GM18951 (cell line): ENCODE results near the gene STOX2.

Experiments
- POLR2A ChIP-seq: IDR thresholded peaks from 4 replicates; pipeline ENCODE4 v1.6.1; 2011; ENCODE audit warnings: mild to moderate bottlenecking; ENCODE audit not compliant: insufficient read length, insufficient read depth; ENCODE audit errors: extremely low read depth
- in situ Hi-C: fragments of 300-500 bp; cut with MboI; formaldehyde crosslinking; loops from one replicate; pipeline ENCODE4 v1.12.0; 2022; ENCODE audit warnings: low sequenced_read_pairs, mixed read lengths, inconsistent platforms; ENCODE audit not compliant: unreplicated experiment

Gene STOX2, protein sequence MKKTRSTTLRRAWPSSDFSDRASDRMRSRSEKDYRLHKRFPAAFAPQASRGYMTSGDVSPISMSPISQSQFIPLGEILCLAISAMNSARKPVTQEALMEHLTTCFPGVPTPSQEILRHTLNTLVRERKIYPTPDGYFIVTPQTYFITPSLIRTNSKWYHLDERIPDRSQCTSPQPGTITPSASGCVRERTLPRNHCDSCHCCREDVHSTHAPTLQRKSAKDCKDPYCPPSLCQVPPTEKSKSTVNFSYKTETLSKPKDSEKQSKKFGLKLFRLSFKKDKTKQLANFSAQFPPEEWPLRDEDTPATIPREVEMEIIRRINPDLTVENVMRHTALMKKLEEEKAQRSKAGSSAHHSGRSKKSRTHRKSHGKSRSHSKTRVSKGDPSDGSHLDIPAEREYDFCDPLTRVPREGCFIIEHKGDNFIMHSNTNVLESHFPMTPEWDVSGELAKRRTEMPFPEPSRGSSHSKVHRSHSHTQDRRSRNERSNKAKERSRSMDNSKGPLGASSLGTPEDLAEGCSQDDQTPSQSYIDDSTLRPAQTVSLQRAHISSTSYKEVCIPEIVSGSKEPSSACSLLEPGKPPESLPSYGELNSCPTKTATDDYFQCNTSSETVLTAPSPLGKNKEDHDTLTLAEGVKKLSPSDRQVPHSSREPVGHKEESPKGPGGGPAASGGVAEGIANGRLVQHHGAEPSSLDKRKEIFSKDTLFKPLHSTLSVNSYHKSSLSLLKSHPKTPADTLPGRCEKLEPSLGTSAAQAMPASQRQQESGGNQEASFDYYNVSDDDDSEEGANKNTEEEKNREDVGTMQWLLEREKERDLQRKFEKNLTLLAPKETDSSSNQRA (N-terminal part only)

GRCh38 chr4:183905081-183905592 is at the start of gene STOX2:
Gene STOX2, plus strand, starts transcription at chr4:183905307. Its CDS starts 1,484 bp downstream, at chr4:183906791.
- no peak for TF ChIP-seq POLR2A
- in situ Hi-C loops = no loop called here

GRCh38 chr4:183855323-183856190 is 49.5 kb upstream of the STOX2 start:
- no peak for TF ChIP-seq POLR2A
- in situ Hi-C loops = no loop called here

- TF ChIP-seq POLR2A = no peak
- in situ Hi-C loops = no loop called here
These were observed 48.1 kb upstream of the STOX2 start for GRCh38 chr4:183857040-183857439.

DNA sequence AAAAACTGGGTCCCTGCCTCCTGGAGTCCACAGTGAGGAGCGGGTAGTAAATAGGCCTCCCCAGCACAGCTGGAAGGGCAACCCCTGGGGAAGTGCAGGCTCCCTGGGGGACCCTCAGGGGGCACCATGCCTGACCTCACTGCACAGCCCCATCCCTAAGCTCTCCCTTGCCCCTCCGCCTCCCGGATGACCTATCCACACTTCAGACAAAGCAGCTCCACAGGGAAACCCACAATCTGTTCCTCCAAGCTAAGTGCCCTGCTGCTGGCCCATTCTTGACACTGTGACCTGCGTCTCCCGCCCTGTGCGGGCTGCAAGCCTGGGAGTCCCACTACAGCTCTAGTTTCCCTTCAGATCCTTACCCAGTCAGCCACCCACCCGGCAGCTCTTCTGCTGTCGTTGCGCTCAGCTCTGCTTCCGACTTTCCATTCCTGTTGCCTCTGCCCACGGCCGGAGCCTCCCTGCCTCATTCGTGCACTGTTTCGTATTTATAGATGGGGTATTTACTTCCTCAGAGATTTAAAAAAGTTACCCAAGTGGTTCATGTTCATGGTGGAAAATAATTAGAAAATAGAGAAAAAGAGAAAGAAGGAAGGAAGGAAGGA is 47.0 kb upstream of the STOX2 start:
- in situ Hi-C loops = no loop called here
- no peak for TF ChIP-seq POLR2A

DNA sequence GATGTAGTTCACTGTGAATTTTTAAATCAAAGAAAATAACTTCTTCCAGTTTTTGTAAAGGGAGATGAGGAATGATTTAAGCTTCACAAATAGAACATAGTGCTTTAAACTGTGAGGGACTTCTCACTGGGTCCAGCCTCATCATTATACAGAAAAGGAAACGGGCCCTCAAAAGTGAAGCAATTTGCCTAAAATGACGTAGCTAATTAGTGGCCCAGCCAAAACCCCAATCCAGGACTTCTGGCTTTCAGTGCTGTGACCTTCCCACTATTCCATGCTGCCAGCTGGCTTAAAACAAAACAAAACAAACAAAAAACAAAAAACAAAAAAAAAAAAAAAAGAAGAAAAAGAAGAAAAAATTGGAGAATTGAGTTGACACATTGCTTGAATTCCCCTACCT is 45.0 kb upstream of the STOX2 start:
- in situ Hi-C loops = no loop called here
- no peak for TF ChIP-seq POLR2A

GRCh38 chr4:183860731-183861130 is 44.4 kb upstream of the STOX2 start:
- in situ Hi-C loops = no loop called here
- no peak for TF ChIP-seq POLR2A

DNA sequence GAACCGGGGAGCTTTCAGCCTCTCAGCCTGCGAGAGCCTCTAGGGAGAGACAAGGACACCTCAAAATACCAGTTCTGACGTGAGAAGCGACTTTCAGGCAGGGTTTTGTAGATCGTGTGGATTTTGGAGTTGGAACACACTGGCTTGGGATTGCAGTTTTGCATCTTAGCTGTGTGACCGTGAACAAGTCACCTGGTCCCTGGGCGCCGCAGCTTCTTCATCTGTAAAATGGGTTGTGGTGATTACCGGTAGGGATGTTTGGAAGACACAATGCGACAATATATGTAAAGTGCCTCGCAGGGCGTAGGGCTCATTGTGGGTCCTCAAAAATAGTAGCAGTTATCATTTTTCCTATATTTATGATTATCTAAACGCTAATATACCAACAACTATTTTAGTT is 43.7 kb upstream of the STOX2 start:
- in situ Hi-C loops = no loop called here
- no peak for TF ChIP-seq POLR2A

DNA sequence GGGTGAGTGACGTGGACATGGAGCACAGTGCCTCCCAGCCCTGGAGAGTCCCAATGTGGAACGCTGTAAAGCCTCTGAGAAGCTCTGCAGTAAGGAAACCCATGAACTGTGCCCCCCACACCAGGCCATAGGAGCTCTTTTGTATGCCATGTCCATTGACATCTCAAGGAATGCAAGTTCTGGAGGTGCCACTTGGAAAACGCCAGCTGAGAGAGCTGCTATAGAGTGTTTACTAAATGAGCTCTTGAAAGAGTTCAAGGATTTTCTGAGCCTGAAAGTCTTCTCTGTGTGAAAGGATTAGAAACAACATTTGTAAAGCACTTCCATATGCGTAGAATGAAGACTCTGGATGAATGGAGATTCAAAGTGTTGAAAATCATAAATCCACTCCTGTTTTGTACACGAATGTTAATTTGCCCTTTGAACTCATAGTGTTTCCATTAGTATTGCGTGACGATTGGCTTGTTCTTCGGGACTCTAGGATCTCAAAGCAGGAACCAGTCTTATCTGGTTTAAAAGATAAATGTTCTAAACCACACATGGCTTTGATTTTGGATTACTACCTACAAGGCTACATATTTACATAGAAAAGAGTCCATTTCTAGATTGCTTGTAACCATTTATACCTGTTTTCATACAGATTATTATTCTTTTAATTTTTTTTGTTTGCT is 41.8 kb upstream of the STOX2 start:
- in situ Hi-C loops = no loop called here

DNA sequence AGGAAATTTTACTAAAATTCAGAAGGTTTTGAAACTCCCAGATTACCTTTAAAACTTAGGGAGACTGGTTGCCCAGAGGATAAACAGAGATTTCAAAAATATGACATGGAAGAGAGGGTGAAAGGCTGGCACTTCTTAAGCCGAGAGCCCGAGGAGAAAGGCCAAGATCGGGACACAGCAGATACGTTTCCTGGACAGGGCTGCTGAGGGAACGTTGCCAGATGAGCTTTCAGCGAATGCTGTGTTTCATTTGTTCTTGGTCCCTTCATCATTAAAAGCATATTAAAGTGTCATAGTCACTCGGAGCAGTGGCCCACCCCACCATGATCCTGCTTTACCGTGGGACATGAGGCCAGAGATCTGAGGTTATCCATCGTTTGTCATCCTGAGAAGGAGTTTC is 37.9 kb upstream of the STOX2 start:
- in situ Hi-C loops = no loop called here

More for the DNA sequence above, 41.8 kb upstream of the STOX2 start:
- TF ChIP-seq POLR2A = no peak

DNA sequence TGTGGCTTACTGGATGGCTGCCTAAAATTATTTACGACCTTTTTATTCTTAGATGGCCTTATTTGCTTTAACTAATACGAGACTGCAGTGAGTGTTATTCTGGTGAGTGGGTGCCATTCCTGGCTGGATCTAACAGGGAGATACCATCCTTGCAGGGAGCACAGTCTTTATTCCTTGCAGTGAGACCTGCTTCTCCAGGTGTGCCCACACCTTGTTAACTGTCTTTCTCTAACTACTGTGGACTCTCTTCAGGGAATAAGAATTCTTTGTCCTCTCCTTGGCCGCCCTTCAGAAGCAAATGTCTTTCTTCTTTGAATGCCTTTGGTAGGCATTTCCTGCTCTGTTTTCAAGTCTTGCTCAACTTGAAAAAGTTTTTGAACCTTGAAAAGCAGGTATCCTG is 34.1 kb upstream of the STOX2 start:
- TF ChIP-seq POLR2A = no peak
- in situ Hi-C loops = no loop called here

More for the DNA sequence above, 37.9 kb upstream of the STOX2 start:
- TF ChIP-seq POLR2A = no peak

DNA sequence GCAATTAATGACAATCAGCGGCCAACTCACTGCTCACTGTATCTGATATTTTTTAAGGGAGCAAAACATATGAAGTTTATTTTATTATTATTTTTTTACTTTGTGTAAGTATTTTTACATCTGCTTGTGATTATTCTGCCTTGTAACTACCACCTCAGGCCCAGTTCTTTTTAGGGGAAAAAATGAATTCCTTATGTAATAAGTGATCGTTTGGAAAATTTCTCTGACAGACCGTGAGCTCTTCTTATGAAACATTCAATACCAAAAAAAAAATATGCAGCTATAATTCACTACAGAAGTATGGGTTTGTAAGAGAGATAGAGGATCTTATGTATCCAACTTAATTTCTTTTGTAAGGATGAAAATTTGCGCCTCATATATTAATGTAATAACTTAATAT is 33.5 kb upstream of the STOX2 start:
- no peak for TF ChIP-seq POLR2A
- in situ Hi-C loops = no loop called here

DNA sequence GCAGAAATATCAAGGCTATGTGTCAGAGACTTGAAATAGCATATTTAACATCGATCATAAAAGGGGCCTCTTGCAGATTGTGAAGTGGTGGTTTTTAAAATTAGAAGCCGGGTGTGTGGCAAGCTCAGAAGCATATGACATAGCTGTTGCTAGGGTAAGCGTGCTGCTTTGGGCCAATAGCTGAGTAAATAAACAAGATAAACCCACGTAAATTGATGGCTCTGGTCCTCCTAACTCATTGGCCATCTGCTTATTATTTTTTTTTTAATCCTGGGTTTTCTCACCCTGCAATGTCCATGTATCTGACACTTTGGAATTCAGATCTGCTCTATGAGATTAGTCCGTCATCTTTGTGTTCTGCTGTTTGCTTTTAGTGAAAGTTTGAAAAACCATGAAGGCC is 32.6 kb upstream of the STOX2 start:
- no peak for TF ChIP-seq POLR2A
- in situ Hi-C loops = no loop called here
